Cortex of kidney (tissue), 1 donor: ENCODE results near the gene ATCAY.

Experiments used
- DNase-seq: peaks from one replicate; lab custom pipeline; 2025; lab: John Stamatoyannopoulos, UW

The ATCAY gene

GRCh38 chr19:3880471-3881271 is at the start of gene ATCAY:
ATCAY (plus strand) TSS chr19:3880685; CDS start chr19:3885768, 5,083 bp downstream.
- DNase-seq: no peak

- no peak for DNase-seq
These were observed 48.9 kb upstream of the ATCAY start for GRCh38 chr19:3831601-3832000.

- DNase-seq: no peak
These were observed 48.5 kb upstream of the ATCAY start for GRCh38 chr19:3832001-3832400.

- DNase-seq: no peak
These were observed 46.7 kb upstream of the ATCAY start for GRCh38 chr19:3833578-3834348.

GRCh38 chr19:3834349-3835054 is 46.0 kb upstream of the ATCAY start:
- no peak for DNase-seq

GRCh38 chr19:3835055-3835435 is 45.4 kb upstream of the ATCAY start:
- no peak for DNase-seq

GRCh38 chr19:3836887-3837286 is 43.6 kb upstream of the ATCAY start:
- DNase-seq: no peak

- no peak for DNase-seq
These were observed 43.2 kb upstream of the ATCAY start for GRCh38 chr19:3837332-3837731.

- DNase-seq: no peak
These were observed 42.6 kb upstream of the ATCAY start for GRCh38 chr19:3837922-3838321.

GRCh38 chr19:3838661-3839060 is 41.8 kb upstream of the ATCAY start:
- DNase-seq: no peak

GRCh38 chr19:3839941-3840340 is 40.5 kb upstream of the ATCAY start:
- DNase-seq: no peak

- DNase-seq: no peak
These were observed 39.7 kb upstream of the ATCAY start for GRCh38 chr19:3840804-3841203.

- no peak for DNase-seq
These were observed 37.5 kb upstream of the ATCAY start for GRCh38 chr19:3842948-3843347.

GRCh38 chr19:3844596-3844995 is 35.9 kb upstream of the ATCAY start:
- DNase-seq: no peak

GRCh38 chr19:3849092-3849491 is 31.4 kb upstream of the ATCAY start:
- DNase-seq: no peak

GRCh38 chr19:3849787-3850186 is 30.7 kb upstream of the ATCAY start:
- no peak for DNase-seq

GRCh38 chr19:3850320-3850972 is 30.0 kb upstream of the ATCAY start:
- DNase-seq: no peak

GRCh38 chr19:3851254-3852176 is 29.0 kb upstream of the ATCAY start:
- no peak for DNase-seq

- no peak for DNase-seq
These were observed 28.3 kb upstream of the ATCAY start for GRCh38 chr19:3852177-3852511.

- no peak for DNase-seq
These were observed 27.8 kb upstream of the ATCAY start for GRCh38 chr19:3852614-3853254.

GRCh38 chr19:3855320-3855719 is 25.2 kb upstream of the ATCAY start:
- no peak for DNase-seq
